HG03135 (cell line): ENCODE data around the gene PACRG.

Source experiments
- ATAC-seq: cut with Tn5 transposase; IDR thresholded peaks from one replicate; pipeline ENCODE4 v1.9.1; 2021; ENCODE audit warnings: mild to moderate bottlenecking, moderate library complexity; ENCODE audit not compliant: unreplicated experiment

PACRG gene

DNA sequence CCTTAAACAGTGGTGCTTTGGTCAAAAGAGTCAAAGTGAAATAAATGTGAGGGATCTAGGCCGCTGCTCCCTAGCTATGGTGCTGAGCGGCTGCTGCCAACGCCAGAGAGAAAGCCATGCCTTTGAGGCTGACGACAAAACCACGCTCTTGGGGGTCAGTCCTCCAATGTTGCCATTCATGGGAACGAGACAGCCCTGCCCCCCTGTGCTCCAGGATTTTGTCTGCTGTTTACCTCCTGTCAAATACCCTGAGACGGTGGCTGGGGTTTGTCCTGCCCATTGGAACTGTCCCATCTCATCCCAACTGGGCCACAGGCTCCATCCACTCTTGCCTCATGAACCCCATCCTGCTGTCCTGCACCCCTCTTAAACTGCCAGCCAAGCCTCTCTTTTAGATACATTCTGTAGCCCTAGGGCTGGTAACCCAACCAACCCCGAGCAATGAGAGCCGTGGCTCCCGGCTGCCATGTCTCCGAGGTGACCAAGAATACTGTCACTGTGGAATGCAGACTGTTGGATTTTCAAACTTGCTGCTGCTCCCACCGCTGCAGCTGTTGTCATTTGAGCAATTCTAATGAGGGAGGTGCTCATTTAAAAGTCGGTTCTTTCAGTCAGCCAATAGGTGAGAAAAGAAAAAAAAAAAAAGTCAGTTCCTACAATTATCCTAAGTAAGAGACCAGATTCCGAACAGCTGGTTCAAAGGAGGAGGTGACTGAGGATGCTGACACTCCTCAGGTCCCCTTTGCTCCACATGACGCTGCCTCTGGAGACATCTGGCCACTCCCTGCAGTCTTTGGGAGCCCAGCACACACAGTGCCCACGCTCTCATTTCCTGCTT, 613.7 kb downstream of the PACRG start:
- no peak for ATAC-seq

DNA sequence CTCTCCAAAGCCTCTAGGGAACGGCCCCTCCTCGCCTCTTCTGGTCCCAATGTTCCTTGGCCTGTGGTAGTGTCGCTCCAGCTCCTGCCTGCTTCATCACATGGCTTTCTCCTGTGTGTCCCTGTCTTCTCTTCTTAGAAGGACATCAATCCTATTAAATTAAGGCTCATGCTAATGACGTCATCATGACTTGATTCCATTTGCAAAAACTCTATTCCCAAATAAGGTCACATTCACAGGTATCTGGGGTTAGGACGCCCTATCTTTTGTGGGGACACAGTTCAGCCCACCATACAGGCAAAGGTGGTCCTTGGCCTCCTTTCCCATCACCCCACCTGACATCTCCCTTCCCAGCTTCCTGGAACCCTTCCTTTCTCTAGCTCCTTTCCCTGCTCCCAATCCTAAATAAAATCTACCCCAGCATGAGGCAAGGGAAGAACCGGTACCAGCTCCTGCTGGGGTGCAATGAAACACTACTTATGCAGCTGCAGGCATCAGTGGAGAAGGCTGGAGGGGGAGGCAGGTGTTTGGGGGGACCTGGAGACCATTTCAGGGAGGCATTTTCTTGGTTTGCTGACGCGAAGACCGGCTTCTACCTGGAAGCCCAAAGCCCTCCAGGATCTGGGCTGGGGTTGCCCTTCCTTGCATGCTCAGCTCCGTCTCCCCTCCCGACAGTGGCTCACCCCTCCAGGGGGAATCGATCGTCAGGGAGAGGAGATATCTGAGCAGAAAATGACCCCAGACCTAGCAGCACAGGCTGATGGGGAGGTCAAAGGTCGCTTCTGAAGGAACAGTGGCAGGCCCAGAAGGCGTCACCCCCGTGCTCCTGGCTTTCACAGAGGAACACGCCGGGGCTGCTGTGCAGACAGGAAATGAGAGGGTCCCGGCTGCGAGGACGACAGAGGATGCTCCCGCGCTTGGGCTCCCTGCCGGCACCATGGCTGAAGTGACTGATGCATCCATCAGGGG, 615.1 kb downstream of the PACRG start:
- no peak for ATAC-seq

DNA sequence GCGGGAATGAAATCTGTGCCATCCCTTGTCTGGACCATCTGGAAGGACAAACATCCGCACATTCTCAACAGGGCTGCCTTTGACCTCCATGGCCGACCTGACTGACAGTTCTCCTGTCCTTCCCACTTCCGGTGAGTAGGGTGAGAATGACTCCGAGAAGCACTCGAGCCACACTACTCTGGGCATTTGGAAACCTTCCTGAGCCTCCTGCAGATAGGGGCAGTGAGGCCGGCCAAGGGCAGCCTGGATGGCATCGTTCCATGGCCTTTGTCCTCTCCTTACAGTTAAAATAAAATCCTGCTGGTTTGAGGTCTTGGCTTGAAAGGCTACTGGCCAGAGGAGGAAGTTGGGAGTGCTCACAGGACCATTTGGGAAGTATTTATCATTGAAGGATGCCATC, 615.8 kb downstream of the PACRG start:
- ATAC-seq, result no peak

DNA sequence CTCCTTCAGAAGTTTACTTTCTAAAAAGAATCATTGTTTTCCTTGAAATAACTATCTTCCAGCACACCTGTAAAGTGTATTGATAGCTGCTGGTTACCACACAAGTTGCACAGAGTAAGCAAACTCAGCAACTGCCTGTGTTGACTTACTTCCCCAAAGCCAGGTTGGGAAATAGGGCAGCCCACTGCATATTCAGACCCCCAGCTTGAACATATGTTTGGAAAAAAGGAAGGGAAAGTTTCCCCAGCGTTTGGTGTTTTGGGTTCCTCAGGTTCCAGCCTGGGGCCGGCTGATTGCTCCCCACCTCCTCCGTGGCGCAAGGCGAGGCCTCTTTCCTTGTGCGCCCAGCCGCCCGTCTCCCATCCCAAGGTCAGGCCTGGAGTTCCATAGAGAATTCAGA, 616.6 kb downstream of the PACRG start:
- ATAC-seq, result no peak

DNA sequence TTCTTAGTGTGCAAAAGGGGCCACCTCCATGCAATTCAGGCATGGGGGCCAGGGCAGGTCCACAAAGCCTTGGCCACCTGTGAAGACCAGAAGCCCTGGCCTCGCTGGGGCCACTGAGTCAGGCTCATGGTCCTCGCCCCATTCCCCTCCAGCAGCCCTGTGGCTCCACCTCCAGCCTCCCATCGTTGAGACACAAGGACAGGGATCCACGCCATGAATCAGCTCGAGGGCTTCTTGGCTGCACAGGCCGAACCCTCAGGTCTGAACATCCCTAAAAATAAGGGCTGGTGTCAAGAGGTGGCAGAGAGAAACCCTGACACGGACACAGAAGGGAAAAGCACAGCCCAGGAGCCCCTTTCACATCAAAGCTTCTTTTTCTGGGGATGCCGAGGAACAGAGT, 618.2 kb downstream of the PACRG start:
- no peak for ATAC-seq

DNA sequence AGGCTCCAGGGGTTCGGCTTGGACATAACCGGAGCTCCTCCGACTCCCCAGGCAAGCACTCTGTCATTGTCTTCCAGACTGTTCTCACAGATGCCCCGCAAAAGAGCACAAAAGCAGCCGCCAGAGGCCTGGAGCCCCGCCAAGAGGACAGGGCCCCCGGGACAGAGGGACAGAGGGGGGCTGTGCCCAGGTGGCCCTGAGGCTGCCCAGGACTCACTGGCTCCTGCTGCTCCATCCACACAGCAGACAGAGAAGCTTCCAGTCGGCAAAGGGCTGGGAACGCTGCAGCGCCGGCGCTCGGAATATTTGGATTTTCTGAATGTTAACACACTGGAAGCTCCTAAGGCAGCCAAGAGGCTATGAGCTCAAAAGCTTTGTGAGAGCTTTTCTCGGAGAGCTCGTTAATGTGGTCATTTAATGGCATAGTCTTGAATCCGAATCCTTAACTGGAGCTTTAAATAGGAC, 618.8 kb downstream of the PACRG start:
- no peak for ATAC-seq

DNA sequence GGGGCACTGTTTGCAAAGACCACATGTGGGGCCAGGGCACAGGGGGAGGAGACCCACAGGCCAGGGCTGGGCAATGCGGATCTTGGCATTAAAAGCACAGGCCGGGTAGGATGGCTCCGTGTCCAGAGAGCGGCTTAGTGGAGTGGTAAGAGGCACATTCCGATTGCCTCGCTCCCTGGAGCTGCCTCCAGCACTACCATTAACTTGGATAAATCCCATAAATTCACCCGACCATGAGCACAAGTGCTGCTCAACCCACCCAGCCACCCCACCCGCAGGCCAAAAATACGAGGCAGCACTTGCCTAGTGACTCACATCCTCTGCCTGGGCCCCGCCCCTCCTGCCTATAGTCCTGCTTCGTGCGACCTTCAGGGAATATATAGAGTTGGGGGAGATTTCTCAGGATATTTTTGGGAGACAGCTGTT, 619.3 kb downstream of the PACRG start:
- ATAC-seq, result no peak

DNA sequence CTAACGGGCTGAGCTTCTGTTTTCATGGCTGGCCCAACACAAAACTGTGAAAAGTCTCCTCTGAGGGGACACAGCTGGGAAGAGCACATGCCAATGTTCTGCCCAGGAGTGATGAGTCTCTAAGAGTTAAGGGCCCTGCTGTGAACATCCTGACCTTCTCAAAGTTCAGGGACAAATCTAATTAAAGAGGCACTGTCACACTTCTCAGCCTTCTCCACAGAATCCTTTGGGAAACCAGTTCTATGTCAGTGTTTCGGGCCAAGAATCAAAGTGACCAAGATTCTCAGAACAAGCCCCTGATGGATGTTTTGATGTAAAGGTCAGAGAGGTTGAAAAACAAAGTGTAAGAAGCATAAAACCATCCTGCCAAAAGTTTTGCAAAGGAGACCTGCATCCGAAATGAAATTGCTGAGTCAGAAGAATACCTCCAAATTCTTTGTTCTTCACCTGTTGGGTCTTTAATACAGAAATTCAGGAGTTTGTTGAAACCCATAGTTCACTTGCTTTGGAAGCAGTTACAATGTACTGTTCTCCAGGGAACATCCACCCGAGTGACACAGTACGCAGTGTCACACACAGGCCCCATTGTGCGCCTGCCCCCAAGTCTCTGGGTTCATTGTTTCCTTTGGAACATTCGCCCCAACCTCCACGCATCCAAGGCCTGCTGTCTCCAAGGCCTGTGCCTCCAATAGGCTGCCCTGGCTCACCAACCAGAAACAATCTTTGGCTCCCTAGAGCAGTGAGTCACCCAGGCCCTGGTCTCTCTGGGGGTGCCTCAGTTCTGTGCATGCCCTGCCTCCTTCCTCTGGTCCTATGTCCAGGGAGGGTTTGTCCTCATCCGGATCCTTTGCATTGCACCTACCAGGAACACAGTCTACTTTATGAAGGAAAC, 621.3 kb downstream of the PACRG start:
- ATAC-seq, result no peak

DNA sequence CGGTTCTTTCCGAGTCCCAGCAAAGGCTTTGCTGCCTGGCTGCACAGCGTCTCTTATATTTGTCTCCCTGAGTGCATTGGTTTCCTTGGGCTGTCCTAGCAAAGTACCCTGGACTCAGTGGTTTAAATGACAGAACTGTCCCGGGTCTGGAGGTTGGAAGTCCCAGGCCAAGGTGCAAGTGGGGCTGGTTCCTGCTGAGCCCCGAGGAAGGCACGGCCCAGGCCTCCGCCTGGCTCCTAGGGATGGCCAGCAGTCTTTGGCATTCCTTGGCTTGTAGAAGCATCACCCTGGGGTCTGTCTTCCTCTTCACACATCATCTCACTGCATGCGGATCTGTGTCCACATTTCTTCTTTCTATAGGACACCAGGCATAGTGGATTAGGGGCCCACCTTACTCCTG, 621.9 kb downstream of the PACRG start:
- no peak for ATAC-seq

DNA sequence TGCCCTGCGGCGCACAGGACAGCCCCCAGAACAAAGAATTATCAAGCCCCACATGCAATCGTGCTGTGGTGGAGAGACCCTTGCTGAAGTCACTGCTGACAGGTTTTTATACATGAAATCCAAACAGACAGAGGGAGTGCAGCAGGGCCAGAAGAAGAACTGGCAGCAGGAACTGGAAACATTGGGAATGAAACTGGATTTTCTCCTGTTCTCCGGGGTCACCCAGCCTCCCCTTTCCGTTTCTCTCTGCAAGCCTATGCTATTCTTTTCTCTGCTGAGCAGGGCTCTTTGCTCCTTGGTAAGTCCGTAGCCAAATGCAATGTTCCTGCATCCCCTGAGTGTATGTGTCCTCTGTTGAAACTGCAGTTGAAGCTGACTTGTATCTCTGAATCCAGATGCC, 623.2 kb downstream of the PACRG start:
- no peak for ATAC-seq

DNA sequence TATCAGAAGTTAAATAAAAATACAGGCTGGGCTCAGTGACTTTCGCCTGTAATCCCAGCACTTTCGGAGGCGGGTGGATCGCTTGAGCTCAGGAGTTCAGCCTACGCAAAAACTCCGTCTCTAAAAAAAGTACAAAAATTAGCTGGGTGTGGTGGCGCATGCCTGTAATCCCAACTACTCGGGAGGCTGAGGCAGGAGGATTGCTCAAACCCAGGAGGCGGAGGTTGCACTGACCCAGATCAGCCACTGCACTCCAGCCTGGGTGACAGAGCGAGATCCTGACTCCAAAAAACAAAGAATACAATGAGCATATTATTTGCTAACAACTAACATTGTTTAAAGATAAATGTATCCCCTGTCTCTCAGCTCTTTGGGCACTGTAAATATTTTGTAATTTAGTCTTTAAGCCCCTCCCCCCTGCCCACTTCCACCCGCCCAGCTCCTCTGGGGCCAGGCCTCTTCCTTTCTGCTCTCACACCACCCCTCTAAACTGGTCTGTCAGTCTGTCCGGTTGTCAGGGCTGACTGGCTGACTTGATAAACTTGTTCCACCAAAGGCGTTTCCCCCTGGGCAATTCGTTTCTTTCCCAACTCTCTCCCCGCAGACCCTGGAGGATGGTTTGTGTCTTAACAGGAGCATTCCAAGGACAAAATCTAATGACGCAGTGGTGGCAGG, 624.4 kb downstream of the PACRG start:
- ATAC-seq, result no peak

DNA sequence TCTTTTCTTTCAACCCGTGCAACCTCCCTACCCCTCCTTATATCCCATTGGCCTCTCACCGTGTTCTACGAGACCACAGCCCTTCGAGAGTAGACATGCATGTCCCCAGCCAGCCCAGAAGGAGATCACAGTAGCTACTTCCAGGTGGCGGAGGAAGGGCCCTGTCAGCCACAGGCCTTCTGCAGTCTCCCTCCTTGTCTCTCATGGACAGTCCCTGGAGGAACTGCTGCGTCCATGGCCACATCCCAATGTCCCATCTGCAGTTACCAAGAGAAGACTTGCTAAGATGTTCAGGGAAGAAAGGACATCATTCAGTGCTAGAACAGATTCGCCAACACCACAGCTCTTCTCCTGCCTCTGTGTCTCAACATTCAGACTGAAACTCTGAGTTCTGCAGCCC, 625.2 kb downstream of the PACRG start:
- no peak for ATAC-seq

DNA sequence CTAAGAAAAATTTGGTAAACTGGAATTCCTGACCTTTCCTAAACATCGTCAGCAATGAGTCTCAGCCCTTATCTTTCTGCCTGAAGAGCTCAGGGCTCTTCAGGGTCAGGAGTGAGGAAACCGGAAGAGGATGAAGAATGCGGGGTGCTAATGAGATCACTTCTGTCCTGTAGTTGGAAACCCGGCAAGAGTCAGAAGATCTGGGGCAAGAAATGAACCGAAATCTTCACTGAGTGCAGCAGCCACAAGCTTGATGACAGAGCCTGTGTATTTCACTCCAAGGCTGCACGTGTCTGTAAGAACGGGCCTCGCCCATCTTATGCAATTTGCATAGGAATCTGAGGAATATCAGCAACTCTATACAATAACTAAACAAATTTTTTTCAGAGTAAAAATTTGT, 626.3 kb downstream of the PACRG start:
- ATAC-seq, result no peak

DNA sequence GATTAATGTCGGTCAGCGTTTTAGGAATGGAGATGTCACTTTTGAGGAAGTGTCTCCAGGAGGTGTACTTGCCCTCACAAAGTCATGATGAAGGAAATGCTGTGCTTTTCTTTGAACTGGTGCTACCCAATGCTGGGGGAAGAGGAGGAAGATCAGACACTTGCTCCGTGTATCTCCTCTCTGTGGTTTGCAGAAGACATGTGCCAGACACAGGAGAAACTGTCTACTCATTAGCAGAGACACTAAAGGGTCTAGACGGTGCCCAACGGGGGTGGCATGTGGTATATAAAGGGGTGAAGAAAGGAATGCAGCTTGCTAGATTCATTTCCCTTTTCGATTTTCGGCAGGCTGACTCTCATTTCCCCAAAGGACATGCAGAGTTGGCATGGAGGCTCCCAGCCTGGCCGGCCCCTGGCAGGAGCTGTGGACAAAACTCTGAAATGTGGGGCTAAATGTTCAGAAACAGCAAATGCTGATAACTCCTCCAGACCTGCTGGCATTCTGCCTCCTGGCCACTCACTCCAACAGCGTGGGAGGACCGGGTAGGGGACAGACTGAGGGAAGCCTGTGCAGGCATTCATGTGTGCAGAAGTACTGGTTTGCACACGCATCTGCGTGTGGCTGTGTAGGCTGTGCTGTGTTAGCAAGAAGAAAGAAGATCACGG, 627.1 kb downstream of the PACRG start:
- peak; percentile 61 for ATAC-seq

DNA sequence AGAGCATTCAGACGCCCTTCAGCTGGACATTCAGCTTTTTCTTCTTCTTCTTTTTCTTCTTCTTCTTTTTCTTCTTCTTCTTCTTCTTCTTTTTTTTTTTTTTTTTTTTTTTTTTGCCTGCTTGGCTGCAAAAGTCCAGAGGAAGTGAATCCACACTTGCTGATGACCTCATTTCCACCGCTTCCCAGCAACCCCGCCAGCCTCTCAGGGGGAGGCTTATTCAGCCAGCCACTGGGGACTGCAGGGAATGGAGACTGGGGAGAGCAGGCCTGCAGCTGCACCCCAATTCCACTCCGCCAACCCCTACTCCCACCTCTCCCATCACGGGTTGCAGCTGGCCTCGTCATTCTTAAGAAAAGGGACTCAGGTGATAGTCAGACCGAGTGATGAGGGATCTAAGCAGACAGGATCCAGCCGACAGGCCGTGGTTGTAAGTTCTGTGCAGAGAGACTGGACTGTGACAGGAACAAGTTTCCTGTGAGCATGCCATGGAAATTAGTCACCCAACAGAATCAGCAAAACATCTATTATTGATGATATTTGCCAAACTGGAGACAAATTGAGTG, 627.7 kb downstream of the PACRG start:
- no peak for ATAC-seq

DNA sequence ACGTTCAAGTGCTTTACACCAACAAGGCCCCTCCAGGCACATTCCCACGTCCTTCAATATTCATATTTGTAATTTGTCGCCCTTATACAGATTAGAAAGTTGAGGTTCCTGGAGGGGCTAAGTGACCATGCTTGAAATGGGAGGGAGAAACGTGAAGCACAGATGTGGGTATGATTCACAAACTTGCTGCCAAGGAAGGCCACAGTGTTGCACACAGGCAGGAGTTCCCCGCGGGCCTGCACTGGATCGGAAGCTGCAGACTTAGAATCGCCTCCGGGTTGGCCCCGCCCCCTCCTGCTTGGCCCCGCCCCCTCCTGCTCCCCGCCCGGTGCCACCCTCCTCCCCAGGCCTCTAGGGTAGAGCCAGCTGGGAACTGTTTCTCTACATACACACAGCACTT, 628.5 kb downstream of the PACRG start:
- ATAC-seq, result no peak

DNA sequence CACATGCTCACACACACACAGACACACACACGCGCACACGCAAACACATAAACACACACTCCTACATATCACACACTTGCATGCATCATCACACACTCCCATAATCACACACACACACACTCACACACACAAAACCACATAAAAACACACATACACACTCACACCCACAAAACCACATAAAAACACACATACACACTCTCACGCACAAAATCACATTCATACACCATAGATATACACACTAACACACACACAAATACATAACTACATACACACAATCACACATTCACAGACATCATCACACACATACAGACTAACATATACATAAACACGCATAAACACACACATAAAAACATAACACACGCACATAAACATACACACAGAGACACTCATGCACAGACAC, 629.0 kb downstream of the PACRG start:
- ATAC-seq, result no peak

DNA sequence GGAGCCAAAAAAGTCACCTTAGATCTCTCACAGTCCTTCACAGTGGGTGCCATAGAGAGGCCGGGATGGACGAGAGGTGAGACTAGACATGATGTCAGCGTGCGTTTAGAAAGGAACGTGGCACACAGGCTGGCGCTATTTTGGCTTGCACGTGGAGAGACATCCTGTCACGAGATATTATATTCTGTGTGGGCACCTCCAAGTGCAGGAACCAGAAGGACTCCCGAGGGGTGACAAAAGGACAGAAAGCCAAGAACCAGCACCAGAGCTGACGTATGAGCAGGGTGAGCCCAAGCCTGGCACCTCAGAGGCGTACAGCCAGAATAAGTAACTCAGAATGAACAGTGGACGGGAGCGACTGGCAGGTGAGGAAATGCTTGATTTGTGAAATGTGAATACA, 636.9 kb downstream of the PACRG start:
- no peak for ATAC-seq
